Right lung (tissue), 5 donors: ENCODE measurements around the gene PAOX. TPM values are rescaled to one million over a fixed set of nuclear protein-coding genes. Genes with fewer than 3 reads are reported as not detected.
A peak's percentile ranks its signal among the peaks of the same experiment; 100 is the strongest.
"Not testable (repeated sequence)": the region's sequence is repeated elsewhere in the genome, so short reads cannot be mapped to it uniquely, and the experiment has no call there.

Source experiments
- DNase-seq, 2 donors: peaks; one replicate each; pipeline ENCODE4 v3.0.0-alpha.2; 2013
- polyA plus RNA-seq, 5 donors: library from polyadenylated mRNA; unstranded; fragments of 120-200 nt; gene quantifications; one replicate each; pipeline versions ENCODE4 v1.2.1 to v1.2.3, GENCODE V29; 2013; ENCODE audit warnings: inconsistent platforms in 1 of 5, low replicate concordance in 1 of 5; ENCODE audit not compliant: insufficient read length in 5 of 5, insufficient read depth in 1 of 5

PAOX gene
- polyA plus RNA-seq, 5 donors: 3.7 to 8.5 (median 5.7) TPM

DNA sequence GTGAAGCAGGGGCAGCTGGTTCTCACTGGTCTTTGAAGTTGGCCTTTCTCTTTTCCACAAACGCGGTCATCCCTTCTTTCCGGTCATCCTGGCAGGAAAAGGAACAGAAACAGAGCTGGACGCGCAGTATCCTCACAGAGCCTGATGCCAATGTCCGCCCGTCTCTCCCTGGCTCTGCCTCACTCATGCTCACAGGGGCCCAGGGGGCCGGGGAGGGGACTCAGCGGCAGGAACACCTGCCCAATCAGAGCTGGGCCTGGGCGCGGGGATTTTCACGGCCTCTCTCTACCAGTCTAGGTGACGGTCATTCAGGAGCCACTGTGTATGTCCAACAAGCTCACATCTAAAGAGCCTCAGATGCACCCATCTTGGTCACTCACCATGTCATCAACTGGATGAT, 16.2 kb upstream of the PAOX start:
- no peak for DNase-seq

DNA sequence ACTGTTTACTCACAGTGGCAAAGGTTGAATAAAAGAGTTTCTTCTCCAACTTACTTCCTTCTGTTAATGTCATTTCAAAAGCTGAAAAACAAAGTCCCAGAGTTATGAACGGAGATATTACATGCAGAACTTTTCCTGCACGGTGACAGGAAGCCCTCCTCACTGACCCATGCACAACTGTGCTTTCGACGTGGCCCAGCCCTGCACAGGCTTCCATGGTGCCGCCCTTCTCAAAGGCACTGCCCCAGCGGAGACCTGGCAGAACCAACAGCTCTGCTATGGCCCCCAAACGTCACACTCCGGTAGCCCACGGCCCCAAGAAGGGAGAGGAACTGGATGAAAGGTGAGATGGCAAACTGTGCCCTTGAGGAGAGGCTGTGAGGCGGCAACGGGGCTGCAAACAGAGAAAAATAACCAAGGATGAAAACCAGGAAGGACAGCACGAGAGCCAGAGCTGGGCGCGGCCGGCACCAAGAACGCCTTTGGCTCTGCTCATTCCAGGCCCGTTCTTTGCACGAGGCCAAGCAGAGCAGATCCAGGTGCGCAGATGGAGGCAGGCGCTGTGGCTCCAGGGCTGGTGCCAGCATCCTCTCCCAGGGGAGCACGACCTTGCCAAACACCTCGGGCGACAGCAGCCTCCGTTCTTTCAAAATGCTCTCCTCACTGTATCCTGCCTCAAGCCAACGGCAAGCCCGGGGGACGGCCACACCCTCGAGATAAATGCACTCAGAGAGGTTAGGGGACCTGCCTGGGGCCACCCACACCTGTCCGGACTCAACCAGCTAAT, 14.2 kb upstream of the PAOX start:
- DNase-seq: no peak

DNA sequence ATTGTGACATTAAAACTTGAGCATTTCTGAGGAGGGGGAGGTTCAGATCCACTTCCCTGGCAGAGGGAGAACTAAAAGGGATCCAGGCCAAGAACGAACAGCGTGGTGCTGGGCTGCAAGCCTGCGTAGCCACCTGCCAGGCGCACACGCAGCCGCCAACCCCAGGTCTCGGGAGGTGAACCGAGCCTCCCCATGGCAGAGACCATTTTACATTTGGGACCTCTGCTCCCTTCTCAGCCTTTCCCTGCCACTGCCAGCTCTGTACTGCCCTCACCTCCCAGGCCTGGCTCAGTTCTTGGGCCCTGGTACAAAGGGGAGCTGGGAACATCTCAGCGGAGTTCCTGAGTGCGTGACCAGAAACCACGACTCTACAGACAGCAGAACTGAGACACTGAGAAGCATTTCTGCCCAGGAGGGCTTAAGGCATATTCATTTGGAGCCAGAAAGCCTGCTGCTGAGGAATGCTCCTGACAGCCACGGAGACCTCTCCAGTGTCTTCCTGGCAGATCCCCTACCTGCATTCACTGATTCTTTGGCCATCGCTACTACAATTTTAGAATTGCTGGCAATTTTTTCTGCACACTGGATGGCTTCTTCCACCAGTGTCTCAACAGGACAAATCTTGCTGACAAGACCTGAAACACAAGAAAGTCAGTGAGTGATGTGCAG, 13.5 kb upstream of the PAOX start:
- no peak for DNase-seq

DNA sequence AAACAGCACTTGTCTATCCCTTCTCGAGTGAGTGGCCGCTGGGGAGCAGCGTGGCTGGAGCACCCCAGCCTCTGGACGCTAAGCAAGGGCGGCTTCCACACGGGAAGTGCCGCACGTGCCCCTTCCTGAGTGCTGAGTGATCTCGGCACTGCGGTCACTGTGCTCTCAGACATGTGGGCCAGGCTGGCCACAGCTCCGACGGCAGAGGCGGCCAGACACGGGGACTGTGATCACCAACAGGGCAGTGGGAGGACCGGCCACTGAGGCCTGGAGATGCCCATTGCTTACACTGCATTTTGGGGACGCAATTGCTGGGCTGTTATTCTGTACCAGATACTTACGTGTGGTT, 13.0 kb upstream of the PAOX start:
- no peak for DNase-seq

DNA sequence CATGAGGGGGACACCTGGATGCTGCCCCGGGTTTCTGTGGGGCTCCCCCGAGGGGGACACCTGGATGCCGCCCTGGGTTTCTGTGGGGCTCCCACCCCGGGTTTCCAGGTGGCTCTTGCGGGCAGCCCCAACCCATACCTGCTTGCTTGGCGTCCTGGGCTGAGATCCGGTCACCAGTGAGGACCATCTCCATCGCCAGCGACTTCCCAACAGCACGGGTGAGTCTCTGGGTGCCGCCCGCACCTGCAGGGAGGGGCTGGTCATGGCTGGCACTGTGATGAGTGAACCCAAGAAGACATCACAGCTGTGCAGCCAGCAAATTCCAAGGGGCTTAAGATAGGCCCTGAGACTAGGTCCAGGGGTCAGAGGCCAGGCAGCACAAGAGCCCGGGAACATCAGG, 12.3 kb upstream of the PAOX start:
- DNase-seq: no peak

DNA sequence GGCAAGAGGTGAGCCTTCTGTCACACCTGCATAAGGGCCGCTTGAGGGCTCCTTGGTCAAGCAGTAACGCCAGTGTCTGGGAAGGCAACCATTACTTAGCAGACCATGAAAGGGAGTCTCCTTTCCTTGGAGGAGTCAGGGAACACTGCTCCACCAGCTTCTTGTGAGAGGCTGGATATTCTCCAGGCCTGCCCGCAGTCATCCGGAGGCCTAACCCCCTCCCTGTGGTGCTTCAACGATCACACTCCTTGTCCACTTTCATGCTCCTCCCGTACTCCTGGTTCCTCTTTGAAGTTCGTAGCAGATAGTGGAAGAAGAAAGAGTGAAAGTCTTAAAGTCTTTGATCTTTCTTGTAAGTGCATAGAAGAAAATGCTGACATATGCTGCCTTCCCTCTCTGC, 11.6 kb upstream of the PAOX start:
- not testable (repeated sequence) for DNase-seq

DNA sequence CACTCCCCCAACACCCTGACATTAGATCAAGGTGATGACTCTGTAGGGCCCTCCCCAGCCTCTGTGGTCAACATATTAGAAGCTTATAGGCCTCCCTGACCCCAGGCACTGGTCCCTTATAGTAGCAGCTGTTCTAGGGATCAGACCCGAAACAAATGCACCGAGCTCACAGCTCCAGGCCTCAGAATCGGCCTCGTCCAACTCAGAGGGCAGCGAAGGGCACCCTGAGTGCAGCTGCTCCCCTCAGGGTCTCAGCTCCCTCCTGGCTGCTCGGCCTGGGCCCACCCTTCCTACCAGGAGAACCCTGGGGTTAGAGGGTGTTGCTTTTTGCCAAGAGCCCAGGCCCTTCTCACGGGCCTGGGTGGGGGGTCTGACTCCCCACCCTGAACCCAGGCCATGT, 10.9 kb upstream of the PAOX start:
- no peak for DNase-seq

DNA sequence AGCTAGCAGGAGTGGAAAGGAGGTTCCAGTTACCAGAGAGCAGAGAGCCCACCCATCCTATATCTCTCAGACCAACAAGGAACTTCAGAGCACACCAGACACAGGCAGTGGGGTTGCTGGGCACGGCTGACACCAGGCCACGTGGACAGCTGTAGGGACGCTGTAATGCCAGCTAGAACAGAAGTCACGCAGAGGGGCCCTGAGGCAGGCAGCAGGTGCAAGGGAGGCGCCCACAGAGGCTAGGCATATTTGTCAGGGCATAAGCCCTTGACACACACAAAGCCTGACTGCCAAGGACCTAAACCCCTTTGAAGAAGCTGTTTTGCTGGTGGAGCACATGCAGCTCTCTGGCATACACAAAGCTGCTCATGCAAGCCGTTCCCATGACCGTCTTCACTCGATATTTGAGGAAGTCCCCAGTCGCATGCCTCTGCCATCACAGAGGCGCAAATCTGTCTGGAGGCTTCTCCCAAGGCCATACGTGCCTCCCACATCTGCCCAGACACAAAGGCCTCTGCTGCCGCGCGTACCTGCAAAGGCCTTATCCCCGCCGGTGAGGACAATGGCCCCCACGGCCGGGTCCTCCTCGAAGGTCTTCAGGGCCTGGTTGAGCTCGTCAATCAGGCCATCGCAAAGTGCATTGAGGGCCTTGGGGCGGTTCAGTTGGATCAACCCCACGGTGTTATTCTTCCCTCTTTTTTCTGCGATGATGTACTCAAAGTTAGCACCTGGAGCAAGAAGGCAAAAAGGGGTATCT, 8.9 kb upstream of the PAOX start:
- DNase-seq: no peak

DNA sequence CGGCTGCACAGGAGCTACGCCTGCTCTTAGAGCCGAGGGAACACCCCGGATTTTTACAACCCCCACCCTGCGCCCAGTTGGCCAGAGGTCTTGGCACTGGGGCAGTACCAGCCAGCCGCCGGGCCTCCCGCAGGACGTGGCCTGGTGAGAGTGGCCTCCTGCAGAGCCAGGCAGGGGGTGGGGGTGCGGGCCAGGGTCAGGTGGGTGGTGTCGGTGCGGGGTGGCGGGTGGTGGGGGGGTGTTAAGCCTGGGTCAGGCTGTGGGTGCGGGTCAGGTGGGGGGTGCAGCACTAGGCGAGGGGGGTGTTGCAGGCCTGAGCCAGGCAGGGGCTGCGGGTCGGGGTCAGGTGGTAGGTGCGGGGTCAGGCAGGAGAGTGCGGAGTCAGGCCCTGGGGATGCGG, 6.6 kb upstream of the PAOX start:
- DNase-seq: no peak

DNA sequence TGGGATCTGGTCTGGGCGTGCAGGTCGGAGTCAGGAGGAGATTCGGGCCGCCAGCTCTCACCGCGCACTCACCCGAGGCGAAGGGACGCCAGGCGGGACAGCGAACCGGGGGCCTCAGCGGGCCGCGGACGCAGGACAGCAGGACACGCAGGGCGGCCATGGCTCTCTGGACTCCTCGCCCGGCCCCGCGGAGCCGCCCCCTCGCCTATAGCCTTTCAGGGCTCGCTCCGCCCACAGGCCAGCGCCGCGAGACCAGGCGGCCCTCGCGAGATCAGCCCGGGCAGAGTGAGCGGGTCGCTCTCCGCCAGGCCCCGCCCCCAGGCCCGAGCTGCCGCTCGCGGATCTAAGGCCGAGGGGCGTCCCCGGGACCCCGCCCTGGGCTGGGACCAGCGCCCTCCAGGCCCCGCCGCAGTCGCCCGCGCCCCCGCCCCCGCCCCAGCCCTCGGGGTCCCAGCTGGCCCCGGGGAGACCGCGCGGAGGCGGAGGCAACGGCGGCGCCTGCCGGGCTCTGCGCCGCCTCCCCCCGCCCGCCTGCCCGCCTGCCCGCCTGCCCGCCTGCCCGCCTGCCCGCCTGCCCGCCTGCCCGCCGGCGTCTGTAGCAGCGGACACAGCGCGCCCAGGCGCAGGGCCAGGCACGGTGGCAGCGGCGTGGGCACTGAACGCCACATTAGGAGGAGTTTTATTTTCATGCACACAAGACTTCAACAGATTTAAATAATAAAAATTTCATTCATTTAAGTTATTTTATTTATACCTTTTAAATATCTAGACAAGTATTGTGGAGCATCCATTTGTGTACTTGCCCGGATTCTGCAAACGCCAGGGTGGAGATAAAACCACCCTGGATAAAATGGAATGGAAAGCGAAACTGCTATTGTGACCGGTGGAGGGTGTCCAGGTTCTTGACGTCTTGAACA, 5.6 kb upstream of the PAOX start, which contains the start of gene ECHS1:
Gene ECHS1, minus strand, starts transcription at position 181 of the 917 bp plus-strand sequence. Its CDS starts 21 bp downstream, at position 160.
- peak; percentile 93 to 94 for DNase-seq

DNA sequence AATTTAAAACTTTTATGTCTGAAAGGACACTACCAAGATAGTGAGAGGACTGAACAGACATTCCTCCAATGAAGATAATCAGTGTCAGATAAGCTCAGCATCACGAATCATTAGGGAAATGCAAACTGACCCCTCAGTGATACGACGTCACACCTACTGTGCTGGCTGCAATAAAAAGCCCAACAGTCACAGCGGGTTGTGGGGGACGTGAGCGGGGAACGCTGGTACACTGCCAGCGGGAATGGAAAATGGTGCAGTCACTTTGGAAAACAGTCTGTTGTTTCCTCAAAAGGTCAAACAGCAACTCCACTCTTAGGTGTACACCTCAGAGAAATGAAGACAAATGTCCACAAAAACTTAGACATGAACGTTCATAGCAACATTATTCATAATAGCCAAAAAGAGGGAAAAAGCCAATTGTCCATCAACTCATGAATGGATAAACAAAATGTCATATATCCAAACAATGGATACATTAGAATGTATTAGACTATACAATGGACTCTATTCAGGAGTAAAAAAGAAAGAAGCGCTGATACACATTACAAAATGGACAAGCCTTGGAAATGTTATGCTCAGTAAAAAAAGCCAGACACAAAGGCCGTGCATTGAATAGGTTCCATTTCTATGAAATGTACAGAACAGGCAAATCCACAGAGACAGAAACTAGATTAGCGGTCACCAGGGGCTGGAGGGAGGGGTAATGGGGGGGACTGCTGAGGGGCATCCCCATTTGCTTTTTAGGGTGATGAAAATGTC, 3.5 kb upstream of the PAOX start:
- DNase-seq: no peak

DNA sequence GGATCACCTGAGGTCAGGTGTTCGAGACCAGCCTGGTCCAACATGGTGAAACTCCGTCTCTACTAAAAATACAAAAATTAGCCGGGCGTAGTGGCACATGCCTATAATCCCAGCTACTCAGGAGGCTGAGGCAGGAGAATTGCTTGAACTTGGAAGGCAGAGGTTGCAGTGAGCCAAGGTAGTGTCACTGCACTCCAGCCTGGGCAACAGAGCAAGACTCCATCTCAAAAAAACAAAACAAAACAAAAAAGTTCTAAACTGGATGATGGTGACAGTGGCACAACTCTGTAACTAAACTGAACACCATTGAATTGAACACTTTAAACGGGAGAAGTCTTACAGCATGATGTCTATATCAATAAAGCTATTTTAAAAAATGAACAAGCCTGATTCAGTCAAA, 2.9 kb upstream of the PAOX start:
- not testable (repeated sequence) for DNase-seq

DNA sequence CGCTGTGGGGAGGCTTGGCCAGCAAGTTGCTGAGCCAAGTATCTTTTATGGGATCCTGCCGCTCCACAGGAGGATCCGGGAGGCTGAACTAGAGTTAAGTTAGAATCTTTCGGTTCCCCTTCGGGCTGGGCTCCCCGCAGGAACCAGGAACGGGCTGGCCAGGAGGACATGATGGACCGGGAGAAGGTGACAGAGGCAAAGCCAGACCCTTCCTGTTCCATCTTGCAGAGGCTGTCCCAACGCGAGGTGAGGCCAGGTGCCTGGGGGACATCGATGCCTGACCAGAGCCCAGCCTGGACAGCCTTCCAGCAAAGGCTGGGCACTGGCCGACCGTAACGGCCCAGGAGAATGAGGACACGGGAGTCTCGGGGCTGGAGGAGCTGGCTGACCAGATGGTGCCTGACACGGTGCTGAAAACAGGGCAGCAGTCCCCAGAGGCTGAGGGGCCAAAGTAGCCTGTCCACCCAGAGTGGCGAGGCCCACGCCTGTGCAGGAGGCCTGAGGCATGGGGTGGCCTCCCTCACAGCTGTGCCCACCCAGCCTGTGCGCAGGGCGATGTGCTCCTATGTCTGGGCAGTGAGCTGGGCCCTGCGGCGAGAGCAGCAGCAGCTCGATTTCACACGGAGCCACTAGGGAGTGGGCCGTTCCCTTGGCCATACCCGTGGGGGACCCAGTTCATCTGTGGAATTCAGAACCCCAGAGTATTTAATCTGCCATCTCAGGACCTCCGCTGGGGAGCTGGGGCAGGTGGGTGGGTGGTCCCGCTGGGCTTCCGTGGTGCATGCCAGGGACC, 1.8 kb upstream of the PAOX start:
- DNase-seq: no peak

DNA sequence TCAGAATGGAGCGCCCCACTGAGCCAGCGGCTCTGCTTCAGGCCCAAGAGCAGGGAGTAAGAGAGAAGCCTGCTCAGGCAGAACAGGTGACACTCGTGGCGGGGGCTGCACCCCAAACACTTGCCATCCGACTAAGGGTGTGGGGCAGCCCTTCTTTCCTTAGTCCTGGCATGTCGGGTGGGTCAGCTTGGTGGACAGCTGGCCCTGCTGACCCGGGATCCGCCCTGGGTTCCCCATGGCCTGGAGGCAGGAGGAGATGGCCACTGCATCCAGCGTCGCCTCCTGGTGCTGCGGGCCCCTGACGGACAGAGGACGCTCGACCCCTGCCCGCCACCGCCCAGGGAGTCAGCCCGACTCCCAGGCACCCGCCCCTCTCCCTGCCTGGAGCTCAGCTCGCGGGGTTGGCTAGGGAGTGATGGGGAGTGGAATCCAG, 1.2 kb upstream of the PAOX start:
- no peak for DNase-seq

DNA sequence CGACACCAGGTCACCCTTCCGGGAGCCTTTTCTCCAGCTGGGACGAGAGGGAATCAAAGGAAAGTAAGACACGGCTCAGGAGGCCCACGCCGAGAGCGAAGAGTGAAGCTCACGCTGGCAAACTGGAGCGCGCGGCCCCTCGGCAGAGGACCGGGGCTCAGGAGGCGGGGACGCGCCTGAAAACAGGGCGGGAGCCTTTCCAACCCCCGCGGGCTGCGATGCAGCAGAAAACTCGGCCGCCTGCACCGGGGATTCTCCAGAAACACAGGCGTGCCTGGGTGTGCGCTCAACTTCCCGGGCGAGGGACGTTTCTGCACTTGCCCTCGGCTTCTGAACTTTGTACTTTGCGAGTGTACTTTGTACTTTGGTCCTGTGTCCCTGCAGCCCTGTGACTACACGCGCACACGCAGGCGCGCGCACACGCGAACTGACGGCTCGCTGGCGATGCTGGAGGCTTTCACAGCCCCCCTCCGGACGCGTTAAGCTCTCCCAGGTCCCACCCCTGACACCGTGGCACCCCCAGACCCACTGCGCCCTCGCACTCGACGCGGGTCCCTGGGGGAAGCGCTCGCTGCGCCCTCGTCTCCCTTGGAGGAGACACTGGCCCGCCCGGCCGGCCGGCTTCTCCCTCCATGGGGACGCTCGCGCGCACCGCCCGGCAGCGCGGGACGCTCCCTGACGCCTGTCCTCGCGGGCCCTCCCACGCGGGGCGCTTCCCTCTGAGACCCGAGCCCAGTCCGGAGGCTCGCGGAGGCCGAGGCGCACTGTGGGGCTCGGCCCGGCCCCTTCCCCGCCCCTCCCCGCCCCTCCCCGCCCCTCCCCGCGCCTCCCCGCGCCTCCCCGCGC, 588 bp upstream of the PAOX start:
- peak; percentile 53 to 60 for DNase-seq

DNA sequence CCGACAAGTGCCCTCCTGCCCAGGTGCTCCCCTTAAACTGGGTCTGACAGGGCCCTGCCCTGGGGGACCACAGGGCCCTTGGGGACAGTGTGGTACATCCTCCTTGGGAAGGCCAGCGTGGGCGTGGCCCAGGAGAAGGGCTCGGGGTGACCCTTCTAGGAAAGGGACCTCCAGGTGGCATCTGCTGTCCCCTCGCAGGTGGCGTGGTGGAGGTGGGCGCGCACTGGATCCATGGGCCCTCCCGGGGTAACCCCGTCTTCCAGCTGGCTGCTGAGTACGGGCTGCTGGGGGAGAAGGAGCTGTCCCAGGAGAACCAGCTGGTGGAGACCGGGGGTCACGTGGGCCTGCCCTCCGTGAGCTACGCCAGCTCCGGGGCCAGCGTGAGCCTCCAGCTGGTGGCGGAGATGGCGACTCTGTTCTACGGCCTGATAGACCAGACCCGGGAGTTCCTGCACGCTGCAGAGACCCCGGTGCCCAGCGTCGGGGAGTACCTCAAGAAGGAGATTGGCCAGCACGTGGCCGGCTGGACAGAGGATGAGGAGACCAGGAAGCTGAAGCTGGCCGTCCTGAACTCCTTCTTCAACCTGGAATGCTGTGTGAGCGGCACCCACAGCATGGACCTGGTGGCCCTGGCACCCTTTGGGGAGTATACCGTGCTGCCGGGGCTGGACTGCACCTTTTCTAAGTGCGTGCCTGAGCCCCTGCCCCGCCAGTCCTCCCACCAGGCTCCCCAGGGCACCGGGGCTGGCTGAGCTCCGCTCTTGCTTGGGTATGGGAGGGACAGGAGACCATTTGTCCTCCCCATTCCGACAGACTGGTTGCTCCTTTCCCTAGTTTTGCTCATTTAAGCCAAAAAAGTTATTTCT, 972 bp downstream of the PAOX start:
- no peak for DNase-seq

DNA sequence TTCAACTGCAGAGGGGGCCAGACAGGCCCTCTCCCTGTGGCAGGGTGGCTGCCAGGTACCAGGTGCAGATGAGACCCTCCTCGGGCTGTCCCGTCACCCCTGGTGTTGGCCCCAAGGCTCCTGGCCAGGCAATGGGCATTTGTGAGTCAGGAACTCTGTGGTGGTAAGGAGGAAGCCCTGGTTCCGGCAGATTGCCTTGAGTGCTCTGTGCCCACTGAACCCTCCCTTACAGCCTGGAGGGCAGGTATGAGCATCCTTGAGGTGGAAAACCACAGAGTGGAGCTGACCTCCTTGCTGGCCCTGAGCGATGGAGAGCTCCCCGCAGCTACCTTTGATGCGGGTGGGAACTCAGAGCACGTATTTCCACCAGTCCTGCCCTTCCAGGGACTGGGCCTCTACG, 2.0 kb downstream of the PAOX start:
- DNase-seq: no peak

DNA sequence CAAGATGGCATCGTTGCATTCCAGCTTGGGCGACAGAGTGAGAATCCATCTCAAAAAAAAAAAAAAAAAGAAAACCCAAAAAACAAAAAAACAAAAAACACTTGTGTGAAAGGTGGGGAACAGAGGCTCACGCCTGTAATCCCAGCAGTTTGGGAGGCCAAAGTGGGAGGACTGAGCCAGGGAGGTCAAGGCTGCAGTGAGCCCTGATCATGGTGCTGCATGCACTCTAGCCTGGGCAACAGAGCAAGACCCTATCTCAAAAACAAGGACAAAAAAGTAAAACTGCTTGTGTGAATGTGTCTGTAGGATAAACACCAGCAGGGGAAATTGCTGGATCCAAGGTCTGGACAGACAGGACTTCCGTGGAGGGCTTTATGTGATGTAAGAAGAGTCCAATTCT, 4.5 kb downstream of the PAOX start:
- no peak for DNase-seq
